Measurements from ENCODE around the gene ABCA4. TPM values are rescaled to one million over a fixed set of nuclear protein-coding genes. Genes with fewer than 3 reads are reported as not detected.

ABCA4 gene
- total RNA-seq, 1 experiment from 2014 or later: not detected

DNA sequence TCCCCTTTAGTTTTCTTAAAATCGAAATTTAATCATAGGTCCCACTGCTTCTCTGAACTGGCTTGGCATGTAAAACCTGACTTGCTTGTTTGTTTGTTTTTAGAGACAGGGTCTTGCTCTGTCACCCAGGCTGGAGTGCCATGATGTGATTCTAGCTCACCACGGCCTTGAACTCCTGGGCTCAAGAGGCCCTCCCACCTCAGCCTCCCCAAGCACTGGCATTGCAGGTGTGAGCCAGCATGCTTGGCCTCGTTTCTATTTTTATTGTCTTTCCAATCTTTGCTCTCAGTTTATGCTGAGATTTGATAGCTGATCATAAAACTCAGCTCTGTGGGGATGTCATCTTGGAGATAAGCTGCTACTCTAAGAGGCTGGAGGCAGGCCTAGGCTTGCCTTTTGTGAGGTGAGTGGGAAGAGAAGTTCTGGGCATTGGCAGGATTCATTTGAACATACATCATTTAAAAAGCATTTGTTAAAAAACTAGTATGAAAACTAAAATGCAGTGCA is 160.3 kb downstream of the ABCA4 start:
- Mint-ChIP-seq H3K9me3 (ENCODE audit: unreplicated experiment) (peaks cover 15% of the 10 kb centered on the region), H3K27me3 (ENCODE audit: insufficient read depth, unreplicated experiment) (no peaks in the 10 kb centered on the region), H3K27ac (ENCODE audit: low read depth, unreplicated experiment) (peak overlapping the region; percentile 82), H3K36me3 (ENCODE audit: insufficient read depth, unreplicated experiment) (no peaks in the 10 kb centered on the region), H3K4me3 (ENCODE audit: unreplicated experiment) (no peak overlapping the region), H3K4me1 (ENCODE audit: insufficient read depth, unreplicated experiment) (peaks cover 26% of the 10 kb centered on the region)
- peak; percentile 42 for DNase-seq (ENCODE audit: unreplicated experiment)
- intact Hi-C loops (cut with micrococcal nuclease): no loop called here
- ChIA-PET POLR2A (interaction anchor here (0.6 to 1.1 kb wide), 2 partner anchors 14 to 755 kb away, joined by 3 to 4 read pairs; no protein-coding TSS in a partner anchor), CTCF (interaction anchor here (0.6 kb wide), 1 partner anchor 53 kb away, joined by 3 read pairs; no protein-coding TSS in a partner anchor)
- no TSS peak for BruUV-seq (replicated peaks)
- no peak for TF ChIP-seq CTCF (IDR thresholded peaks at IDR 0.05; ENCODE audit: unreplicated experiment)

GRCh38 chr1:93959413-93959812 is 161.5 kb downstream of the ABCA4 start:
- H3K4me1 Mint-ChIP-seq (ENCODE audit: insufficient read depth, unreplicated experiment): peaks cover 13% of the 10 kb centered on the region
- TF ChIP-seq CTCF (IDR thresholded peaks at IDR 0.05; ENCODE audit: unreplicated experiment): no peak
- H3K4me3 Mint-ChIP-seq (ENCODE audit: unreplicated experiment): no peak overlapping the region
- no TSS peak for BruUV-seq (replicated peaks)
- peaks cover 18% of the 10 kb centered on the region for H3K9me3 Mint-ChIP-seq (ENCODE audit: unreplicated experiment)
- intact Hi-C loops (cut with micrococcal nuclease): no loop called here
- H3K27me3 Mint-ChIP-seq (ENCODE audit: insufficient read depth, unreplicated experiment): no peaks in the 10 kb centered on the region
- no peaks in the 10 kb centered on the region for H3K36me3 Mint-ChIP-seq (ENCODE audit: insufficient read depth, unreplicated experiment)
- no peak overlapping the region for H3K27ac Mint-ChIP-seq (ENCODE audit: low read depth, unreplicated experiment)
- DNase-seq (ENCODE audit: unreplicated experiment): no peak
- CTCF ChIA-PET: interaction anchor here (0.5 to 2.1 kb wide), 5 partner anchors 9 to 1899 kb away, joined by 3 to 9 read pairs (median 4); no protein-coding TSS in a partner anchor
- POLR2A ChIA-PET: no interaction called here

GRCh38 chr1:93958726-93959100 is 162.2 kb downstream of the ABCA4 start:
- no TSS peak for BruUV-seq (replicated peaks)
- CTCF ChIA-PET: interaction anchor here (0.5 to 2.1 kb wide), 5 partner anchors 8 to 1898 kb away, joined by 3 to 9 read pairs (median 4); no protein-coding TSS in a partner anchor

More at GRCh38 chr1:93958726-93959100, 162.2 kb downstream of the ABCA4 start:
- intact Hi-C loops (cut with micrococcal nuclease): no loop called here
- no peak for DNase-seq (ENCODE audit: unreplicated experiment)
- Mint-ChIP-seq H3K36me3 (ENCODE audit: insufficient read depth, unreplicated experiment) (no peaks in the 10 kb centered on the region), H3K4me3 (ENCODE audit: unreplicated experiment) (no peak overlapping the region), H3K9me3 (ENCODE audit: unreplicated experiment) (peaks cover 18% of the 10 kb centered on the region), H3K27ac (ENCODE audit: low read depth, unreplicated experiment) (no peak overlapping the region), H3K4me1 (ENCODE audit: insufficient read depth, unreplicated experiment) (peaks cover 13% of the 10 kb centered on the region), H3K27me3 (ENCODE audit: insufficient read depth, unreplicated experiment) (no peaks in the 10 kb centered on the region)
- no peak for TF ChIP-seq CTCF (IDR thresholded peaks at IDR 0.05; ENCODE audit: unreplicated experiment)
- POLR2A ChIA-PET: interaction anchor here (1.3 kb wide), 1 partner anchor 11 kb away, joined by 4 read pairs; no protein-coding TSS in a partner anchor
